WI38 (cell line): ENCODE results near the gene PDHX.

Source experiments
- H3K4me3 ChIP-seq: 2 replicates; pipeline ENCODE4 v1.5.1; 2011; ENCODE audit warnings: low read depth, mild to moderate bottlenecking, control low read depth, low read length
- TF ChIP-seq, protein P1 (sequence below): IDR thresholded peaks from 2 replicates; pipeline ENCODE4 v1.5.1; 2012; ENCODE audit warnings: low read depth, mild to moderate bottlenecking, control low read depth, low read length

Gene PDHX

DNA sequence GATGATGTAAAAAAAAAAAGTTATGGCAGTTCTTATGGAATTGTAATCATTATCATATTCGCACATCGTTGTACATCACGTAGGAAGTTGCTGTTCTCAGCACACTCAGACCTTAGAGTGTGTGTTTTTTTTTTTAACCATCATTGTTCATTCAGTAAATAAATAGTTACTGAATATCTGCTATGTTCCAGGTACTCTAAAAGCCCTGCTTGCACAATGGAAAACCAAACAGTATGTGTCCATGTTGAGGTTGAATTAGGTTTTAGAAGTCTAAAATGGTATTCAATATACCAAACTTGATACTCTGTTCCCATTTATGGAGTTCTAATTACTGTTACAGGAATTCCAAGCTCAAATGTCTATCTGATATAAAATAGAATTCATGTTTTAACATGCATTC is 41.2 kb downstream of the PDHX start:
- H3K4me3 ChIP-seq = no peak overlapping the region
- TF ChIP-seq, protein P1, sequence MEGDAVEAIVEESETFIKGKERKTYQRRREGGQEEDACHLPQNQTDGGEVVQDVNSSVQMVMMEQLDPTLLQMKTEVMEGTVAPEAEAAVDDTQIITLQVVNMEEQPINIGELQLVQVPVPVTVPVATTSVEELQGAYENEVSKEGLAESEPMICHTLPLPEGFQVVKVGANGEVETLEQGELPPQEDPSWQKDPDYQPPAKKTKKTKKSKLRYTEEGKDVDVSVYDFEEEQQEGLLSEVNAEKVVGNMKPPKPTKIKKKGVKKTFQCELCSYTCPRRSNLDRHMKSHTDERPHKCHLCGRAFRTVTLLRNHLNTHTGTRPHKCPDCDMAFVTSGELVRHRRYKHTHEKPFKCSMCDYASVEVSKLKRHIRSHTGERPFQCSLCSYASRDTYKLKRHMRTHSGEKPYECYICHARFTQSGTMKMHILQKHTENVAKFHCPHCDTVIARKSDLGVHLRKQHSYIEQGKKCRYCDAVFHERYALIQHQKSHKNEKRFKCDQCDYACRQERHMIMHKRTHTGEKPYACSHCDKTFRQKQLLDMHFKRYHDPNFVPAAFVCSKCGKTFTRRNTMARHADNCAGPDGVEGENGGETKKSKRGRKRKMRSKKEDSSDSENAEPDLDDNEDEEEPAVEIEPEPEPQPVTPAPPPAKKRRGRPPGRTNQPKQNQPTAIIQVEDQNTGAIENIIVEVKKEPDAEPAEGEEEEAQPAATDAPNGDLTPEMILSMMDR = no peak

DNA sequence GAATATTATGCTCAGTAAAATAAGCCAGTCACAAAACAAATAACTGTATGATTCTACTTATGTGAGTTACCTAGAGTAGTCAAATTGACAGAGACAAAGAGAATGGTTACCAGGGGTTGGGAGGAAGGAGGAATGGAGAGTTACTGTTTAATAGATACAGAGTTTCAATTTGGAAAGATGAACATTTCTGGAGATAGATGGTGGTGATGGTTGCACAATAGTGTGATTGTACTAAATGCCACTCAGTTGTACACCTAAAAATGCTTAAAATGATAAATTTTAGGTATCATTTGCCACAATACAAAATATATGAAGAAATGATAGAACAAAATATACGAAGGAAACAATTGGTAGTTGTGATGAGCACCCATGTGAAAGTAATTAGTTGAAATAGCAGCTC is 43.4 kb downstream of the PDHX start:
- TF ChIP-seq, protein P1 = no peak
- H3K4me3 ChIP-seq = no peak overlapping the region

DNA sequence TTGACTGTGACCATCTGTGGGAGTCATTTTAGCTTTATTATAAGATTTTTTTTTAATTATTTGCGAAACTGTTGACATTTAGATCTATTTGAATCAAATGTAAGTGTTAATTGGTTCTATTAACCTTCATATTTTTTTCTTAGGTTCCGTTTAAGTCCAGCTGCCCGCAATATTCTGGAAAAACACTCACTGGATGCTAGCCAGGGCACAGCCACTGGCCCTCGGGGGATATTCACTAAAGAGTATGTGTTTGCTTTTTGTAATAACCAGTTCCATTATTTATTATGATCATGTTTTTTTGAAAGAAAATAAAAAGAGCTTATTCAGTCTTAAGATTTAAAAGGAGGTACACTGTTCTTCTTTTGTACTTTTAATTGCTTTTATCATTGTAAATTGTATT is 43.9 kb downstream of the PDHX start:
- no peak overlapping the region for H3K4me3 ChIP-seq
- TF ChIP-seq, protein P1 = no peak

DNA sequence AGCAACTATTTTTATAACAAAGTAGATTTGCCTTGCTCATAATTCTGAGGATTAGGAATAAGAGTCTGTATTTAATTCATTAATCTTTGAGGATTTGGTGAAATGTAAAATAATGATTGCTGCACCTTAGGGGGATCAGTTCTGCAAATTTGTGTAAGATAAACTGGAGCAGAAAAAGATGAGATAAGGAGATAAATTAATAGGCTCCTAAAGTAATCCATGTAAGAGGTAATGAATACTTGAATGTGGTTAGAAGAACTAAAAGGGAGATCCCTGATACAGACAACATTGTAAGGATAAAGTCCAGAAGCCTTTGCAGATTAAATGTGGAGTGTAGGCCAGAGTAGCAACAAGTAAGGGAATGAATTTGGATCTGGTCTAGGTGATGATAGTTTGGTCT is 45.6 kb downstream of the PDHX start:
- TF ChIP-seq, protein P1 = no peak
- no peak overlapping the region for H3K4me3 ChIP-seq

DNA sequence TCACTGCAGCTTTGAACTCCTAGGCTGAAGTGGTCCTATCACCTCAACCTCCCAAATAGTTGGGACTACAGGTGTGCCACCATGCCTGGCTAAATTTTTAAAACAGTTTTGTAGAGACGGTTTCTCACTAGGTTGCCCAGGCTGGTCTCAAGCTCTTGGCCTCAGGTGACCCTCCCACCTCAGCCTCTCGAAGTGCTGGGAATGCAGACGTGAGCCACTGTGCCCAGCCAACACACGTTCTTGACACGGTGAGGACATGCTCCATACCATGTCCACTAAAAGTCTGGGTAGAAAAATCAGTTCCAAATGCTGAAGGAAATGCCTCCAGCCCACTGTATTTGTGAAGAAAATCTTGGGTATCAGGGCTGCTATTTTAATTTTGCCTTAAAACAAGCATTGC is 46.9 kb downstream of the PDHX start:
- TF ChIP-seq, protein P1 = no peak
- H3K4me3 ChIP-seq = no peak overlapping the region

DNA sequence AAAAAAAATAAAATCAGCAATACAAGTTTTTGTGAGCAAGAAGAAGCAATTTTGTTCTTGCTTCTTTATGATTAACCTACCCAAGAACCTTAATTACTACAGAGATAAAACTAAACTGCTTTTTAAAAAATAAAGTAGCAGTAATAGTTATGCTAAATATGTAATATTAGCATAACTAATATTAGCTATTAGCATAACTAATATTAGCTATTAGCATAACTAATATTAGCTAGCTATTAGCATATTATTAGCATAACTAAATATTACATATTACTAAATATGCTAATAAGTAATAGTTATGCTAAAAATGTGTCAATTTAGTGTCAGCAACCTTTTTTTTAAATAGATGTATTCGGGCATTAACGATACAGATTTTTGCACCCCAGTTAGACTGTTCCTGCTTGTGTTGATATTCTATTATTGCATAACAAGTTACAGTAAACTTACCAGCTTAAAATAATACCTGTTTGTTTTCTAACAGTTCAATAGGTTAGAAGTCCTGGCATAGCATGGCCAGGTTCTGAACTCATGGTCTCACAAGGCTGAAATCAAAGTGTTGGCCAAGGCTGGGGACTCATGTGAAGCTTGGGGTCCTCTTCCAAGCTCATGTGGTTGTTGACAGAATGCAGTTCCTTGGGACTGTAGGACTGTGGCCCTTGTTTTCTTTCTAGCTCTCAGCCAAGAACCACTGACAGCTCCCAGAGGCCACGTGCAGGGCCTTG is 48.4 kb downstream of the PDHX start:
- TF ChIP-seq, protein P1 = no peak
- no peak overlapping the region for H3K4me3 ChIP-seq

DNA sequence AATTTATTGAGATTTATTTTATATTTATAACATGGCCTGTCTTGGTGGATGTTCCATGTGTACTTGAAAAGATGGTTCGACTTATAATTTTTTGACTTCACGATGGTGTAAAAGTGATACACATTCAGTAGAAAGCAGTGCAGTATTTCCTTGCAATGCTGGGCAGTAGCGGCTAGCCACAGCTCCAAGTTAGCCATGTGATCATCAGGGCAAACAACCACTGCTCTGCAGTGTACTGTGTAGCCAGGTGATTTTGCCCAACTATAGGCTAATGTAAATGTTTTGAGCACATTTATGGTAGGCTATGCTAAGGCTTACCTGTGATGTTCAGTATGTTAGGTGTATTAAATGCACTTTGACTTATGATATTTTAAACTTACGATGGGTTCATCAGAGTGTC is 52.4 kb downstream of the PDHX start:
- H3K4me3 ChIP-seq = no peak overlapping the region
- TF ChIP-seq, protein P1 = no peak
